ENCODE measurements around the gene HRH2. TPM values are rescaled to one million over a fixed set of nuclear protein-coding genes. Genes with fewer than 3 reads are reported as not detected.

The HRH2 gene
- total and polyA plus RNA-seq, 2 experiments from 2014 or later = 12.7 to 23.3 TPM

DNA sequence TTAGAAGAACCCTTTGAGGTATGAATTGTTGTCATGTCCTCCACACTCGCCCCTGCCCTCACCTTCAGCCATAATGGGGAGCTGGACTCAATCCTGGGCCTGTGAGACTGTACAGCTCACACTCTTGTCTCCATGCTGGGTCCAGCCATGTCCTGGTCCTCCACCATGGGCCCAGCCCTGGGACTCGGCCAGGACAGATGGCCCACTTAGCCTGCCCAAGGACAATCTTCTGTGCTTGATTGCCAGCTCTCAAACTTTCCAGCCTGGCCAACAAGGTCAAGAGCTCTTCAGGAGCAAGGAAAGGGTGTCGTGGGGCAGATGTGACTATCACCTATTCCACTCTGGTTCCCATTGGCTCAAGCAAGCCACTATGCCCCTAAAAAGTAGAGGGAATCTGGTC lies 90.8 kb downstream of the HRH2 start:
- no peak overlapping the region for H3K4me3 ChIP-seq
- no peak for DNase-seq (ENCODE audit: low read depth in 1 of 2, low spot score in 1 of 2)
- TF ChIP-seq, protein P1, sequence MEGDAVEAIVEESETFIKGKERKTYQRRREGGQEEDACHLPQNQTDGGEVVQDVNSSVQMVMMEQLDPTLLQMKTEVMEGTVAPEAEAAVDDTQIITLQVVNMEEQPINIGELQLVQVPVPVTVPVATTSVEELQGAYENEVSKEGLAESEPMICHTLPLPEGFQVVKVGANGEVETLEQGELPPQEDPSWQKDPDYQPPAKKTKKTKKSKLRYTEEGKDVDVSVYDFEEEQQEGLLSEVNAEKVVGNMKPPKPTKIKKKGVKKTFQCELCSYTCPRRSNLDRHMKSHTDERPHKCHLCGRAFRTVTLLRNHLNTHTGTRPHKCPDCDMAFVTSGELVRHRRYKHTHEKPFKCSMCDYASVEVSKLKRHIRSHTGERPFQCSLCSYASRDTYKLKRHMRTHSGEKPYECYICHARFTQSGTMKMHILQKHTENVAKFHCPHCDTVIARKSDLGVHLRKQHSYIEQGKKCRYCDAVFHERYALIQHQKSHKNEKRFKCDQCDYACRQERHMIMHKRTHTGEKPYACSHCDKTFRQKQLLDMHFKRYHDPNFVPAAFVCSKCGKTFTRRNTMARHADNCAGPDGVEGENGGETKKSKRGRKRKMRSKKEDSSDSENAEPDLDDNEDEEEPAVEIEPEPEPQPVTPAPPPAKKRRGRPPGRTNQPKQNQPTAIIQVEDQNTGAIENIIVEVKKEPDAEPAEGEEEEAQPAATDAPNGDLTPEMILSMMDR (IDR thresholded peaks at IDR 0.05; ENCODE audit: low read depth, low read length) = no peak

DNA sequence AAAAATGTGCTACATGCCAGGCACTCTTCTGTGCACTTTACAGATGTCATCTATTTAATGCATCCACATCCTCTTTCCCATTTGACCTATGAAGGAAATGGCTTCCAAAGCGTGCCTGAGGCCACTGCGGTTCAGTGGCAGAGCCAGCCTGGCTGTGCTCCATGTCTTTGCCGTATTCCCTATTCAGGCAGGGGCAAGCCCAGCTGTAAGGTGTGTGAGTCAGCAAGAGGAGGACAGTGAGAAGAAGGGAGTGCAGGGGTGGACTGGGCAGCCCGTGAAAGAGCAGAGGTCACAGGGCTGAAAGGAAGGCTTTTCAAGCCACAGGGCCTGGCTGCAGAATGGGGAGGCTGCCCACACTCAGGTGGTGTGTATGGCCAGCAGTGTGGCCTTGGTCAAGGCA lies 91.7 kb downstream of the HRH2 start:
- no peak for DNase-seq (ENCODE audit: low read depth in 1 of 2, low spot score in 1 of 2)
- TF ChIP-seq, protein P1 (IDR thresholded peaks at IDR 0.05; ENCODE audit: low read depth, low read length) = no peak
- Histone ChIP-seq H3K4me3 (no peak overlapping the region), H3K36me3 (no peaks in the 10 kb centered on the region), H3K9me3 (ENCODE audit: low read depth) (no peaks in the 10 kb centered on the region), H3K27me3 (no peaks in the 10 kb centered on the region), H3K27ac (no peak overlapping the region), H3K4me1 (ENCODE audit: low read depth) (no peaks in the 10 kb centered on the region)

More for the DNA sequence above, 90.8 kb downstream of the HRH2 start:
- Histone ChIP-seq H3K27ac (no peak overlapping the region), H3K4me1 (ENCODE audit: low read depth) (no peaks in the 10 kb centered on the region), H3K27me3 (no peaks in the 10 kb centered on the region), H3K36me3 (no peaks in the 10 kb centered on the region), H3K9me3 (ENCODE audit: low read depth) (no peaks in the 10 kb centered on the region)

DNA sequence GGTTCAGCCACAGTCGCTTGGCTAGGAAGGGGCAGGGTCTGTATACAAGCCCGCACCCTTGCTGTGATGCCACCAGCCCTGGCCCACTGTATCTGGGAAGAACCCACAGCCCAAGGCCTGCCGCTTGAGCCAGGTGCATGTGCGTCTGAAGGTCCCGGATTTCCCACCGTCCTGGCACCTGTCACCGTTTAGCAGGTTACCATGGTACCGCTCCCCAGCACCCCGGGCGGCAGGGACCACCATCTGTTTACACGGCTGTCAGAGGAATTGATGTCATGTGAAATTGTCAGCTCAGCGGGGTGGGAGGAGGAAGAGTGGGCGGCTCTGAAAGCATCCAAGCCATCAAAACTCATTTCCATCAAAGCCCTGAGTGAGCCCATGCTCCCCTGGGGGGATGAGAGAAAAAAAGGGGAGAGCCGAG lies 92.7 kb downstream of the HRH2 start:
- H3K27me3 ChIP-seq = no peaks in the 10 kb centered on the region
- H3K4me1 ChIP-seq (ENCODE audit: low read depth) = no peaks in the 10 kb centered on the region
- TF ChIP-seq, protein P1 (IDR thresholded peaks at IDR 0.05; ENCODE audit: low read depth, low read length) = no peak
- no peak for DNase-seq (ENCODE audit: low read depth in 1 of 2, low spot score in 1 of 2)
- no peaks in the 10 kb centered on the region for H3K9me3 ChIP-seq (ENCODE audit: low read depth)
- no peak overlapping the region for H3K4me3 ChIP-seq
- no peak overlapping the region for H3K27ac ChIP-seq
- no peaks in the 10 kb centered on the region for H3K36me3 ChIP-seq

DNA sequence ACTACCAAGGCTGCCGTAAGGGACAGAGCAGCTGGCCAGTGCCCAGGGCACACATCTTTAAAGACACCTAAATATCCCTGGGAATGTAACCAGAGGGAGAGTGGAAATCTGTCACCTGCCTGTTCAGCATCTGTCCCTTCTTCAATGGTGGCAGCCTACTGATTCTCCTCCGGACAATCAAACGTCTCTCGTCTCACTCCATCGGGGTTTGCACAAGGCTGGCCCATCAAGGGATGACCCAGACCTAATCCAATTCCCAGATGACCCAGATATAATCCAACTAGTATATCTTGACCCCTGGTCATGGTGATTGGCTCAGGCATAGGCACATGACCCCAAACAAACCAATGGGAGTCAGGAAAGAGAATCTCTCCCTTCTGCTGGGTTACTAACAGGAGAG lies 93.5 kb downstream of the HRH2 start:
- Histone ChIP-seq H3K4me1 (ENCODE audit: low read depth) (no peaks in the 10 kb centered on the region), H3K36me3 (no peaks in the 10 kb centered on the region), H3K4me3 (no peak overlapping the region), H3K27me3 (no peaks in the 10 kb centered on the region), H3K9me3 (ENCODE audit: low read depth) (no peaks in the 10 kb centered on the region), H3K27ac (no peak overlapping the region)
- no peak for DNase-seq (ENCODE audit: low read depth in 1 of 2, low spot score in 1 of 2)
- TF ChIP-seq, protein P1 (IDR thresholded peaks at IDR 0.05; ENCODE audit: low read depth, low read length) = no peak

DNA sequence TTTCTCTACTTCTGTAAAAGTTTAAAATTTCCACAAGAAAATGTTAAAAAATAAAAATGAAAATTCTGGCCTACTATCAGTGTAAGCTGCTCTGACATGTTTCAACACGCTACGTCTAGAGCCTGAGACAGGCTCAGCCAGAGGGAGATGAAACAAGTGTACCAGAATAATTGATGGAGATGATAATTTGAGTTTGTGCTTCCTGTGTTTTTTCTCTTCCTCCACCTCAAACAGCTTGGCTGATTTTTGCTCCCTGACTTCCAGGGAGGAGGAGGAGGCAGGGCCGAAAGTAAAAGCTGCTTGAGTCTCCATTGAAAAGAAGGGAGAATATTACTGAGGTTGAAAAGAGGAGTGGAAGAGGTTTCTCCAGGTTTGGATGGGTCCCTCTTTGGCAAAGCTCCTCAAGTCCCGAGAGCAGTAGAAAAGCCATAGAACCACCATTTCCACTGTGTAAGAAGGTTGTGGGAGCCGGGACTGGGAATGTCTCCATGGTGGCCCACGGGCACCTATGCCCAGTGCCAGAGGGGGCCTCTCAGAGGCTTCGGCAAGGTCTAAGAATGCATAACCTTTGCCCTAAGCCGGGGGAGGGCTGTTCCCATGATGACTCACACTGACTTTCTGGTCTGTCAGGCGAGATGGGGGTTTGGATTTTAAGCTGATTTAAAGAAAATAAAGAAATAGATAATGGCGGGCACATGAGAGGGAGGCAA lies 95.1 kb downstream of the HRH2 start:
- Histone ChIP-seq H3K4me1 (ENCODE audit: low read depth) (no peaks in the 10 kb centered on the region), H3K27me3 (no peaks in the 10 kb centered on the region), H3K27ac (no peak overlapping the region), H3K9me3 (ENCODE audit: low read depth) (no peaks in the 10 kb centered on the region), H3K36me3 (no peaks in the 10 kb centered on the region), H3K4me3 (no peak overlapping the region)
- TF ChIP-seq, protein P1 (IDR thresholded peaks at IDR 0.05; ENCODE audit: low read depth, low read length) = no peak
- DNase-seq (ENCODE audit: low read depth in 1 of 2, low spot score in 1 of 2) = no peak
